K562 (cell line): Measurements from ENCODE around the gene TRIAP1. TPM values are rescaled to one million over a fixed set of nuclear protein-coding genes. Genes with fewer than 3 reads are reported as not detected.

Experiments
- CBFA2T2 ChIP-seq: fragments of 450-650 bp; conservative IDR thresholded peaks from 2 replicates; pipeline ENCODE4 v1.6.1; 2017; ENCODE audit warnings: mild to moderate bottlenecking
- HDAC1 ChIP-seq, 2 experiments: fragments of 450-650 bp; IDR thresholded peaks; 2 replicates each; pipeline ENCODE4 v1.6.1; 2016 to 2017; ENCODE audit warnings: inconsistent platforms in 1 of 2, mild to moderate bottlenecking in 1 of 2, moderate library complexity in 1 of 2
- HNRNPUL1 ChIP-seq: fragments of 200-400 bp; formaldehyde crosslinking; IDR thresholded peaks from 2 replicates; pipeline ENCODE4 v1.6.1; 2017; ENCODE audit warnings: low read length
- MAFG ChIP-seq: fragments of 450-650 bp; conservative IDR thresholded peaks from 2 replicates; pipeline ENCODE4 v1.6.1; 2016; ENCODE audit warnings: missing genetic modification characterization, missing compliant biosample characterization
- MEF2D ChIP-seq: conservative IDR thresholded peaks from 2 replicates; pipeline ENCODE4 v1.6.1; 2016; ENCODE audit warnings: low read depth, missing genetic modification characterization, missing compliant biosample characterization
- NR4A1 ChIP-seq, 2 experiments: fragments of 250-450 bp in 1 of 2; fragments of 450-650 bp in 1 of 2; sonication (Bioruptor Pico) in 1 of 2; IDR thresholded peaks; 2 replicates each; pipeline versions ENCODE4 v1.4.0 to v1.6.1; 2016 to 2020; ENCODE audit warnings: mild to moderate bottlenecking in 2 of 2, missing compliant biosample characterization in 1 of 2, missing genetic modification characterization in 1 of 2, moderate library complexity in 1 of 2
- TAF9B ChIP-seq: fragments of 450-650 bp; IDR thresholded peaks from 2 replicates; pipeline ENCODE4 v1.6.1; 2018; ENCODE audit warnings: mild to moderate bottlenecking; ENCODE audit not compliant: partially characterized antibody
- TRIM24 ChIP-seq, 2 experiments: fragments of 450-650 bp; IDR thresholded peaks; 2 replicates each; pipeline ENCODE4 v1.6.1; 2016
- polyA plus RNA-seq, 8 experiments: library from polyadenylated mRNA; depleted of rRNA in 4 of 8; stranded (reverse) in 5 of 8; unstranded in 3 of 8; fragments of >200 nt; fragmentation: Nextera tagmentation in 2 of 8; fragmentation: Illumina TruSeq in 1 of 8; extraction: Ambion mirVana in 2 of 8; extraction: Trizol in 1 of 8; gene quantifications; 2 replicates each; pipeline versions ENCODE4 v1.2.1 to v1.2.3, GENCODE V29; 2011 to 2014; ENCODE audit warnings: inconsistent platforms in 1 of 8, missing spikeins in 1 of 8
- total RNA-seq, 7 experiments: library from RNA; depleted of rRNA in 6 of 7; stranded (reverse); fragments of >200 nt in 6 of 7; fragmentation: Illumina TruSeq in 2 of 7; extraction: Trizol in 2 of 7; gene quantifications; 2 replicates each; pipeline versions ENCODE4 v1.2.1 to v1.2.3, GENCODE V29; 2011 to 2021; ENCODE audit warnings: low replicate concordance in 1 of 7
- TF ChIP-seq, protein P1 (sequence below): sonication (generic); formaldehyde crosslinking; IDR thresholded peaks from 2 replicates; pipeline ENCODE4 v1.5.0; 2020; ENCODE audit warnings: missing genetic modification reagents
- TF ChIP-seq, protein P2 (sequence below), 2 experiments: fragments of 450-650 bp; IDR thresholded peaks; 2 replicates each; pipeline ENCODE4 v1.6.1; 2016; ENCODE audit warnings: mild to moderate bottlenecking in 2 of 2, borderline replicate concordance in 1 of 2, low read depth in 1 of 2, moderate library complexity in 1 of 2
- TF ChIP-seq, protein P3 (sequence below): fragments of 450-650 bp; IDR thresholded peaks from 2 replicates; pipeline ENCODE4 v1.7.1; 2018; ENCODE audit warnings: mild to moderate bottlenecking, low read depth; ENCODE audit not compliant: partially characterized antibody

TRIAP1 gene
- total and polyA plus RNA-seq, 9 of the 15 experiments (the other 6 are each of a cell fraction or from before 2014, with no cell fraction given): 37.3 to 354 (median 65.4) TPM

DNA sequence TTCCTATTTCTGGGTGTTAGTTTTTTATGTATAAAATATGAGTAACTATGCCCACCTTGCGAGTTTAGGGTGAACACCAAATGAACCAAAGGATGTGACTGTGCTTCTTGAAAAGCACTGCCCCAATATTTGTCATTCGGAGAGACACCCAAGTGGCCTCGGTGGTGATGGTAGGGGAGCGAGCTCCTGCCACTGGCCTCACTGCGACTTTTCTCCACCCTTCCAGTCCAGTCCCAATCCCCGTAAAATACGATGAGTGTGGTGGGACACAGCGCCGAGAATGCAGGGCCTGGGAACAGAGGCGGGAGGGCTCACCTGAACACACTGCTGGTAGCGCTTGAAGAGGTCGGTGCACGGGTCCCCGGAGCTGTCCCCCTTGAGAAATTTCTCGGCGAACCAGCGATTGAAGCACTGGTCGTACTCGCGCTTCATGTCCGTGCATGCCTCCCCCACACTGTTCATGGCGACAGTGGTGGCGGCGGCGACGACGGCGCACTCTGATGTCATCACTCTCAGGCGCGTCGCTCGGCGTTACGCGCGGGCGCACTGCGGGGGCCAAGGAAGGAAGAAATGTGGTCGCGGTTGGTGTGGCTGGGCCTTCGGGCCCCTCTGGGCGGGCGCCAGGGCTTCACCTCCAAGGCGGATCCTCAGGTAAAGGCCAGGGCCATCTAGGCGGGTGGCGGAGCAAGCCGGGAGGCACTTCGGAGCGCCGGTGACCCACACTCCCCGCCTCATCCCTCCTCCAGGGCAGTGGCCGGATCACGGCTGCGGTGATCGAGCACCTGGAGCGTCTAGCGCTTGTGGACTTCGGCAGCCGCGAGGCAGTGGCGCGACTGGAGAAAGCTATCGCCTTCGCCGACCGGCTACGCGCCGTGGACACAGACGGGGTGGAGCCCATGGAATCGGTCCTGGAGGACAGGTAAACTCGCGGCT lies at the start of gene TRIAP1, which contains the start of gene GATC (continued):
- TF ChIP-seq, protein P1, sequence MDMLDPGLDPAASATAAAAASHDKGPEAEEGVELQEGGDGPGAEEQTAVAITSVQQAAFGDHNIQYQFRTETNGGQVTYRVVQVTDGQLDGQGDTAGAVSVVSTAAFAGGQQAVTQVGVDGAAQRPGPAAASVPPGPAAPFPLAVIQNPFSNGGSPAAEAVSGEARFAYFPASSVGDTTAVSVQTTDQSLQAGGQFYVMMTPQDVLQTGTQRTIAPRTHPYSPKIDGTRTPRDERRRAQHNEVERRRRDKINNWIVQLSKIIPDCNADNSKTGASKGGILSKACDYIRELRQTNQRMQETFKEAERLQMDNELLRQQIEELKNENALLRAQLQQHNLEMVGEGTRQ (CRISPR knock-in tag): no peak
- TF ChIP-seq CBFA2T2: no peak
- TF ChIP-seq, protein P2, sequence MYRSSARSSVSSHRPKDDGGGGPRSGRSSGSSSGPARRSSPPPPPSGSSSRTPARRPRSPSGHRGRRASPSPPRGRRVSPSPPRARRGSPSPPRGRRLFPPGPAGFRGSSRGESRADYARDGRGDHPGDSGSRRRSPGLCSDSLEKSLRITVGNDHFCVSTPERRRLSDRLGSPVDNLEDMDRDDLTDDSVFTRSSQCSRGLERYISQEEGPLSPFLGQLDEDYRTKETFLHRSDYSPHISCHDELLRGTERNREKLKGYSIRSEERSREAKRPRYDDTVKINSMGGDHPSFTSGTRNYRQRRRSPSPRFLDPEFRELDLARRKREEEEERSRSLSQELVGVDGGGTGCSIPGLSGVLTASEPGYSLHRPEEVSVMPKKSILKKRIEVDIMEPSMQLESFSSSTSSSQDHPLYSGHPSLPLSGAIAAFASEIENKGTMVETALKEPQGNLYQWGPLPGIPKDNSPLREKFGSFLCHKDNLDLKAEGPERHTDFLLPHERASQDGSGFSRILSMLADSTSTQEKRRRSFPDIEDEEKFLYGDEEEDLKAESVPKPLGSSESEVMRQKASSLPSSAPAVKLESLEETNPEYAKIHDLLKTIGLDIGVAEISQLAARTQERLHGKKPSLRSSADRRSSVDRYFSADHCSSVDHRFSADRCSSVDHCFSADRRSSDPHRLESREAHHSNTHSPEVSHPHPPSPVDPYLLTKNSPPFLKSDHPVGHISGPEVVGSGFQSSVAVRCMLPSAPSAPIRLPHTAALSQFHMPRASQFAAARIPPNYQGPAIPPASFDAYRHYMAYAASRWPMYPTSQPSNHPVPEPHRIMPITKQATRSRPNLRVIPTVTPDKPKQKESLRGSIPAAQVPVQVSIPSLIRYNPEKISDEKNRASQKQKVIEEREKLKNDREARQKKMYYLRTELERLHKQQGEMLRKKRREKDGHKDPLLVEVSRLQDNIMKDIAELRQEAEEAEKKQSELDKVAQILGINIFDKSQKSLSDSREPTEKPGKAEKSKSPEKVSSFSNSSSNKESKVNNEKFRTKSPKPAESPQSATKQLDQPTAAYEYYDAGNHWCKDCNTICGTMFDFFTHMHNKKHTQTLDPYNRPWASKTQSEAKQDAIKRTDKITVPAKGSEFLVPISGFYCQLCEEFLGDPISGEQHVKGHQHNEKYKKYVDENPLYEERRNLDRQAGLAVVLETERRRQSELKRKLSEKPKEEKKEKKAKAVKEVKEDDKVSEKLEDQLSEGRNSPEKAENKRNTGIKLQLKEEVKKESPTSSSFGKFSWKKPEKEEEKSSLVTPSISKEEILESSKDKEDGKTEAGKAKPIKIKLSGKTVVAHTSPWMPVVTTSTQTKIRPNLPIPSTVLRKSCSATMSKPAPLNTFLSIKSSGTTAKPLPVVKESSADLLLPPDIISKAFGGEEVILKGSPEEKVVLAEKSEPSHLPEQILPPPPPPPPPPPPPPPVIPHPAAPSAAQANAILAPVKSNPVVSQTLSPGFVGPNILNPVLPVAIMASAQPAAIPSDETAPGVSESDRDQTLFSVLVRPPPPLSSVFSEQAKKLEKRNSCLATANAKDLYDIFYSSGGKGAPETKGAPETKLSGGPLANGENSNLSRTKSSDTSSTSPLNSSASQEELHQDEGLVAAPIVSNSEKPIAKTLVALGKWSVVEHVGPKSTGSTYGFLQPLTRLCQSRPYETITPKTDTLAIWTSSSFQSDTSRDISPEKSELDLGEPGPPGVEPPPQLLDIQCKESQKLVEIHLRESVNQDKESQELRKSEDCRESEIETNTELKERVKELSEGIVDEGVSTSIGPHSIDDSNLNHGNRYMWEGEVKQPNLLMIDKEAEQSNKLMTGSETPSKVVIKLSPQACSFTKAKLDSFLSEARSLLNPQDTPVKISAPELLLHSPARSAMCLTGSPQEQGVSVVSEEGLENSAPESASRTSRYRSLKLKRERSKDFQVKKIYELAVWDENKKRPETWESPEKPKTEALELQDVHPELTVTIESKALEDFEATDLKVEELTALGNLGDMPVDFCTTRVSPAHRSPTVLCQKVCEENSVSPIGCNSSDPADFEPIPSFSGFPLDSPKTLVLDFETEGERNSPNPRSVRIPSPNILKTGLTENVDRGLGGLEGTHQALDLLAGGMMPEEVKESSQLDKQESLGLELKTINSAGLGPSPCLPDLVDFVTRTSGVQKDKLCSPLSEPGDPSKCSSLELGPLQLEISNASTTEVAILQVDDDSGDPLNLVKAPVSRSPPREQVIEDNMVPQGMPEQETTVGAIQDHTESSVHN (IDR thresholded peaks at IDR 0.05; ENCODE audit: borderline replicate concordance in 1 of 2, low read depth in 1 of 2): no peak
- TF ChIP-seq TAF9B: peak; percentile 78
- no peak for TF ChIP-seq NR4A1 (CRISPR knock-in tag; IDR thresholded peaks at IDR 0.05)
- TF ChIP-seq NR4A1 (tag; IDR thresholded peaks at IDR 0.05): no peak
- TF ChIP-seq TRIM24 (IDR thresholded peaks at IDR 0.05): peak in 1 of 2 experiments; percentile 42; a peak in 2 of 4 replicates
- TF ChIP-seq MAFG (tag): no peak
- TF ChIP-seq MEF2D (tag): no peak
- TF ChIP-seq HDAC1 (IDR thresholded peaks at IDR 0.05): peak; percentile 67 to 98; a peak in 3 of 4 replicates
- TF ChIP-seq, protein P3, sequence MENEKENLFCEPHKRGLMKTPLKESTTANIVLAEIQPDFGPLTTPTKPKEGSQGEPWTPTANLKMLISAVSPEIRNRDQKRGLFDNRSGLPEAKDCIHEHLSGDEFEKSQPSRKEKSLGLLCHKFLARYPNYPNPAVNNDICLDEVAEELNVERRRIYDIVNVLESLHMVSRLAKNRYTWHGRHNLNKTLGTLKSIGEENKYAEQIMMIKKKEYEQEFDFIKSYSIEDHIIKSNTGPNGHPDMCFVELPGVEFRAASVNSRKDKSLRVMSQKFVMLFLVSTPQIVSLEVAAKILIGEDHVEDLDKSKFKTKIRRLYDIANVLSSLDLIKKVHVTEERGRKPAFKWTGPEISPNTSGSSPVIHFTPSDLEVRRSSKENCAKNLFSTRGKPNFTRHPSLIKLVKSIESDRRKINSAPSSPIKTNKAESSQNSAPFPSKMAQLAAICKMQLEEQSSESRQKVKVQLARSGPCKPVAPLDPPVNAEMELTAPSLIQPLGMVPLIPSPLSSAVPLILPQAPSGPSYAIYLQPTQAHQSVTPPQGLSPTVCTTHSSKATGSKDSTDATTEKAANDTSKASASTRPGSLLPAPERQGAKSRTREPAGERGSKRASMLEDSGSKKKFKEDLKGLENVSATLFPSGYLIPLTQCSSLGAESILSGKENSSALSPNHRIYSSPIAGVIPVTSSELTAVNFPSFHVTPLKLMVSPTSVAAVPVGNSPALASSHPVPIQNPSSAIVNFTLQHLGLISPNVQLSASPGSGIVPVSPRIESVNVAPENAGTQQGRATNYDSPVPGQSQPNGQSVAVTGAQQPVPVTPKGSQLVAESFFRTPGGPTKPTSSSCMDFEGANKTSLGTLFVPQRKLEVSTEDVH: peak; percentile 90
- TF ChIP-seq HNRNPUL1: no peak
